Naive thymus-derived CD8-positive, alpha-beta T cell (primary cell): ENCODE measurements around the gene MID1. TPM values are rescaled to one million over a fixed set of nuclear protein-coding genes. Genes with fewer than 3 reads are reported as not detected.

Experiments
- ATAC-seq, 2 donors: fragments of 150-1000 bp; cut with Tn5 transposase in 1 of 2; sonication (Bioruptor Pico), chemical (Tn5 transposase) in 1 of 2; 1 replicate in 1 of 2; 2 replicates in 1 of 2; pipeline ENCODE4 v1.10.0; 2021; ENCODE audit warnings: mild to moderate bottlenecking in 2 of 2, moderate library complexity in 2 of 2
- POLR2A ChIA-PET: fragments of 350-600 bp; sonication (Branson Sonifier 250); formaldehyde crosslinking; loops from one replicate; lab custom pipeline; 2021; ENCODE audit warnings: antibody characterized with exemption; lab: Charles Lee
- DNase-seq, 10 donors: peaks; one replicate each; pipeline versions ENCODE4 v3.0.0 to v3.0.0-alpha.2; 2020 to 2022
- H3K27ac Mint-ChIP-seq, 10 donors: one replicate each; pipeline ENCODE4 v1.8.0; 2020 to 2022; ENCODE audit warnings: mild to moderate bottlenecking in 10 of 10, mixed read lengths in 10 of 10, moderate library complexity in 4 of 10, inconsistent platforms in 1 of 10
- H3K27me3 Mint-ChIP-seq, 5 donors: one replicate each; pipeline ENCODE4 v1.8.0; 2021 to 2022; ENCODE audit warnings: mixed read lengths in 5 of 5
- H3K36me3 Mint-ChIP-seq, 3 donors: one replicate each; pipeline ENCODE4 v1.8.0; 2020 to 2022; ENCODE audit warnings: mixed read lengths in 3 of 3, mild to moderate bottlenecking in 2 of 3, inconsistent platforms in 1 of 3
- H3K4me1 Mint-ChIP-seq, 4 donors: one replicate each; pipeline ENCODE4 v1.8.0; 2021 to 2022; ENCODE audit warnings: mixed read lengths in 4 of 4
- H3K4me3 Mint-ChIP-seq, 10 donors: one replicate each; pipeline ENCODE4 v1.8.0; 2020 to 2022; ENCODE audit warnings: mild to moderate bottlenecking in 10 of 10, mixed read lengths in 10 of 10, moderate library complexity in 6 of 10, inconsistent platforms in 1 of 10
- H3K9me3 Mint-ChIP-seq, 9 donors: one replicate each; pipeline ENCODE4 v1.8.0; 2020 to 2022; ENCODE audit warnings: mixed read lengths in 9 of 9, mild to moderate bottlenecking in 3 of 9, inconsistent platforms in 1 of 9, moderate library complexity in 1 of 9
- polyA plus RNA-seq, 3 donors: library from polyadenylated mRNA; unstranded; fragments of 300-500 nt; fragmentation: Illumina TruSeq; gene quantifications; one replicate each; pipeline ENCODE4 v1.2.3, GENCODE V29; 2021
- total RNA-seq, 8 experiments: library from RNA in 2 of 8; stranded (reverse) in 2 of 8; gene quantifications; one replicate each; pipeline ENCODE4 v1.2.3 and lab custom pipeline; 2021 to 2026

Gene MID1
- total and polyA plus RNA-seq, 5 experiments from 2014 or later, result 0.31 TPM; not detected in 4

- Mint-ChIP-seq H3K4me1 (no peaks in the 10 kb centered on the region), H3K36me3 (no peaks in the 10 kb centered on the region), H3K9me3 (peaks cover 0 to 11% (median 0%) of the 10 kb centered on the region in 9 donors), H3K4me3 (no peak overlapping the region), H3K27me3 (peaks cover 0 to 4% (median 0%) of the 10 kb centered on the region in 5 donors), H3K27ac (no peak overlapping the region)
- ATAC-seq, result no peak
- POLR2A ChIA-PET, result no interaction called here
- no peak for DNase-seq
These were observed 52.0 kb downstream of the MID1 start for GRCh38 chrX:10568428-10568827.

- Mint-ChIP-seq H3K27me3 (peaks cover 0 to 4% (median 0%) of the 10 kb centered on the region in 5 donors), H3K27ac (no peak overlapping the region), H3K4me1 (no peaks in the 10 kb centered on the region), H3K36me3 (no peaks in the 10 kb centered on the region), H3K4me3 (no peak overlapping the region), H3K9me3 (peaks cover 0 to 9% (median 0%) of the 10 kb centered on the region in 9 donors)
- POLR2A ChIA-PET, result no interaction called here
- ATAC-seq (no peak), DNase-seq (no peak)
These were observed 53.2 kb downstream of the MID1 start for GRCh38 chrX:10567136-10567535.

DNA sequence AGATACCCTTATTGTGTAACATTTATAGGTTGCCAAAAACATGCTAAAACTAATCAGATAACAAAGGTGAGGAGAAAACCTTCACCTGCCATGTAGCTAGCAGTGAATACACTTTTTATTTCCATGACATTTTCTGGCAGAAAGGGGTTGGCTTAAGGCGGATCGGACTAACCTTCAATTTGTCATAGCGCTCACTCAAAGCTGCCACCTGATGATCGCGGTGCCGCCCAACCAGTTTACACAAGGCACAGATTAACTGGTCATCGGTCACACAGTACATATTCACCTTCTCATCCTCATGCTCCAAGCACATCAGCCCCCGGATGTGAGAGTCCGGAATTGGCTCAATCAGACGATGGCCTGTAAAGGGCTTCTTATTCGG is 53.7 kb downstream of the MID1 start:
- POLR2A ChIA-PET, result no interaction called here
- peaks cover 0 to 9% (median 0%) of the 10 kb centered on the region in 9 donors for H3K9me3 Mint-ChIP-seq
- H3K4me3 Mint-ChIP-seq, result no peak overlapping the region
- no peaks in the 10 kb centered on the region for H3K4me1 Mint-ChIP-seq
- no peak for ATAC-seq
- no peak overlapping the region for H3K27ac Mint-ChIP-seq
- H3K27me3 Mint-ChIP-seq, result peaks cover 0 to 4% (median 0%) of the 10 kb centered on the region in 5 donors
- DNase-seq, result no peak
- no peaks in the 10 kb centered on the region for H3K36me3 Mint-ChIP-seq

DNA sequence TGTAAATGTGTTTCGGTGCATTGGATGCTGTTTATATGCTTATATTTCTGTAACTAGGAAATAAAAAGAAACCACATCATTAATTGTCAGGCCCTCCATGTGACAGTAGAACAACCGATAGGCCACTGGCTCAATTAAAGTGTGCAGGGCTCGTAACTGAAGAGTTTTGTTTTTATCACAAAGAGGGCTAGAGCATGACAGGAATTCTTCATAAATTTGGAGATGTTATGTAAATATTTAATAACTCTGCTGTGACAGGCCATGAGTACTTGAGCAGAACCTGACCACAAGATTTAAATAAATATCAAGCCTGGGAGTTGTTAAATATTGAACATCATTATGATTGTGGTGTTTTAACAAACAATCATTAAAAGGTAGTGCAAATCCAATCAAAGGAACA is 55.9 kb downstream of the MID1 start:
- no peak for ATAC-seq
- DNase-seq, result no peak
- Mint-ChIP-seq H3K9me3 (peaks cover 0 to 9% (median 0%) of the 10 kb centered on the region in 9 donors), H3K27ac (no peak overlapping the region), H3K4me1 (no peaks in the 10 kb centered on the region), H3K36me3 (no peaks in the 10 kb centered on the region), H3K4me3 (no peak overlapping the region), H3K27me3 (peaks cover 0 to 4% (median 0%) of the 10 kb centered on the region in 5 donors)
- POLR2A ChIA-PET, result no interaction called here

- Mint-ChIP-seq H3K27ac (no peak overlapping the region), H3K9me3 (peaks cover 0 to 10% (median 6%) of the 10 kb centered on the region in 9 donors), H3K4me3 (no peak overlapping the region), H3K27me3 (peaks cover 0 to 5% (median 0%) of the 10 kb centered on the region in 5 donors), H3K4me1 (no peaks in the 10 kb centered on the region), H3K36me3 (peaks cover 0 to 6% (median 0%) of the 10 kb centered on the region in 3 donors)
- no peak for ATAC-seq
- POLR2A ChIA-PET, result no interaction called here
- DNase-seq, result no peak
These were observed 63.2 kb downstream of the MID1 start for GRCh38 chrX:10557166-10557565.

DNA sequence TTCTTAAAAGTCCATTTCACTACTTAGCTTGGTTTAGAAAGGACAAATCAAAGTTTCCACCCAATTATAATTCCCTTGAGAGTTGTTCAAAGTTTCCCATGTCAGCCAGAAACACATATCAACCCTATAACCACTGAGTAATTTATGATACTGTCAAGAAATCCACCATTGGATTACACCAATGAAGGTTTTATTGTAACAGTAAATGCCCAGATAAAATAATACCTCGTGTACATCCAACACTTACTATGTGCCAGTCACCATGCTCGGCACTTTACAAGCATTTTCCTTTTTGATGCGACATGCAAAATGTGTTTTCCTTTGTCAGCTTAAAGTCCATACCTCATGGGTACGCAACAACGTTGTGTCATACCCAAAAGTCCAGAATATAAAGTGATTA is 64.0 kb downstream of the MID1 start:
- Mint-ChIP-seq H3K4me1 (no peaks in the 10 kb centered on the region), H3K4me3 (no peak overlapping the region), H3K27ac (no peak overlapping the region), H3K9me3 (peaks cover 0 to 12% (median 6%) of the 10 kb centered on the region in 9 donors), H3K27me3 (peaks cover 0 to 5% (median 0%) of the 10 kb centered on the region in 5 donors), H3K36me3 (peaks cover 0 to 8% (median 0%) of the 10 kb centered on the region in 3 donors)
- DNase-seq (no peak), ATAC-seq (no peak)
- POLR2A ChIA-PET, result no interaction called here

DNA sequence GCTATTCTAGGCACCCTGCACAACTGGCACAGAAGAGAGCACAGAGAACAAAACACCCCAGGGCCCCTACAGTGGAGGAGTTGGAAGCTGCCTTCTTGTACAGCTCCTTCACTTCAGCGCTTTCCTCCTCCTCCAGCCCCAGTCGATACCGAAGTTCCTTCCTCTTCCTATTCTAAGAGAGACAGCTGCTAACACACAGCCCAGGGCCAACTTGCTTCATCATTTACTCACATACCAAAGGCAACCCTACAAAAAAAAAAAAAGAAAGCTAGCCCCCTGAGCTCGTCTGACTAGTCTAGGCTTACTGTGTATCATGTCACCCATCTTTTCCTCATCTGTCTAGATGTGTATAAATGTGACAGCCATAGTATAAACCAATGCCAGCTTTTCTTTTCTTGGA is 64.5 kb downstream of the MID1 start:
- Mint-ChIP-seq H3K9me3 (peaks cover 0 to 14% (median 6%) of the 10 kb centered on the region in 9 donors), H3K36me3 (peaks cover 0 to 10% (median 0%) of the 10 kb centered on the region in 3 donors), H3K27ac (no peak overlapping the region), H3K4me3 (no peak overlapping the region), H3K27me3 (peaks cover 0 to 5% (median 0%) of the 10 kb centered on the region in 5 donors), H3K4me1 (no peaks in the 10 kb centered on the region)
- POLR2A ChIA-PET, result no interaction called here
- ATAC-seq (no peak), DNase-seq (no peak)

DNA sequence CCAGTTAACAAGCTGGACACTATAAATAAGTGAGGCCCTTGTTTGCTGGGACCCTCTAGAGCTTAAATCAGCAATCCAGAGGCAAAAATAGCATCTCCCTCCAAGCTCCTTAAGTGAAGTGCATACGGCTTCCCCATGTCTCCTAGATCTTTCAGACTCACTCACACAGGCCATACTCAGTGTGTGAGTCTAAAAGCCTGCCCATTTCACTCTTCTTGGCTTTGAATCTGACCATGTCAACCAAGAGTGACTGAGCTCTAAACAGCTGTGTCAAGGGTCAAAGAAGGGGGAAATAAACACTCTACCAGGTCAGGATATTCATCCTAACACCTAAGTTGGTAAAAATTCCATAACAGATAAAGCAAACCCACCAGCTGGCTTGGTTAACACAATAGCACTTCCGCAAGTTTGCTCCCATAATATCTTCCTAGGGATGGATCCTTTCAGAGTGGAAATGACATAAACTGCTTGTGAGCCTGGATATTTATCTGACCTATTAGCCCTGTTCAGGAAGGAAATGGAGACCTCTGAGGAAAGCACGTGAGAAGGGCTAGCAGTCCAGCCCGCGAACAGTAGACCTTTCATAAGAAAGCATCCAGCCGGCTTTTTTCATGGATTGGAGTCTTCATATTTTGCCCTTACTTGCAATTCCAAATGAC is 65.6 kb downstream of the MID1 start:
- peaks cover 0 to 14% (median 6%) of the 10 kb centered on the region in 9 donors for H3K9me3 Mint-ChIP-seq
- no peak for ATAC-seq
- POLR2A ChIA-PET, result no interaction called here
- peaks cover 0 to 5% (median 0%) of the 10 kb centered on the region in 5 donors for H3K27me3 Mint-ChIP-seq
- H3K4me1 Mint-ChIP-seq, result no peaks in the 10 kb centered on the region
- H3K27ac Mint-ChIP-seq, result no peak overlapping the region
- no peak overlapping the region for H3K4me3 Mint-ChIP-seq
- DNase-seq, result no peak
- peaks cover 0 to 10% (median 0%) of the 10 kb centered on the region in 3 donors for H3K36me3 Mint-ChIP-seq

- Mint-ChIP-seq H3K4me3 (no peak overlapping the region), H3K4me1 (no peaks in the 10 kb centered on the region), H3K27me3 (no peaks in the 10 kb centered on the region), H3K27ac (no peak overlapping the region), H3K36me3 (peaks cover 0 to 4% (median 0%) of the 10 kb centered on the region in 3 donors), H3K9me3 (peaks cover 0 to 8% (median 0%) of the 10 kb centered on the region in 9 donors)
- DNase-seq, result no peak
- POLR2A ChIA-PET, result no interaction called here
- no peak for ATAC-seq
These were observed 71.1 kb downstream of the MID1 start for GRCh38 chrX:10549280-10549679.

DNA sequence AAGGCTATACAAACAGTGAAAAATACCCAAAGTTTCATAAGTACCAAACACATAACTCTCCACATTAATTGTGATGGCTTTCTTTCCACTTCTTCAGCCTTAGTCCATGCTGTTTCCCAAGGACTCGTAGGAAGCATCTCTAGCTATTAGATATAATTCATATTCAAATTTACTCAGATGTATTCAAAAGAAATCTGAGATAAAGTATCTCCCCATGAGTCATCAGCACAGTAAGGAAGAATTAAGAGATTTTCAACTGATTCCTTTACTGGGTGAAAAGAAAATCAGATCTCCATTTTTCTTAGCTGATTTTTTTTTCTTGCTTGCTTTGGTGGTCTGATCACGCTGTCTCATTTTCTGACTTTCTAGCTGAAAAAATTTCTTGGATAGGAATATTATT is 71.7 kb downstream of the MID1 start:
- POLR2A ChIA-PET, result no interaction called here
- DNase-seq, result no peak
- no peak overlapping the region for H3K4me3 Mint-ChIP-seq
- no peak for ATAC-seq
- H3K27me3 Mint-ChIP-seq, result no peaks in the 10 kb centered on the region
- H3K4me1 Mint-ChIP-seq, result no peaks in the 10 kb centered on the region
- H3K27ac Mint-ChIP-seq, result no peak overlapping the region
- H3K9me3 Mint-ChIP-seq, result peaks cover 0 to 5% (median 0%) of the 10 kb centered on the region in 9 donors
- H3K36me3 Mint-ChIP-seq, result peaks cover 0 to 4% (median 0%) of the 10 kb centered on the region in 3 donors

GRCh38 chrX:10545882-10546281 is 74.5 kb downstream of the MID1 start:
- ATAC-seq (no peak), DNase-seq (no peak)
- Mint-ChIP-seq H3K9me3 (peaks cover 0 to 2% (median 0%) of the 10 kb centered on the region in 9 donors), H3K4me3 (no peak overlapping the region), H3K27ac (no peak overlapping the region), H3K27me3 (no peaks in the 10 kb centered on the region), H3K4me1 (no peaks in the 10 kb centered on the region), H3K36me3 (no peaks in the 10 kb centered on the region)
- POLR2A ChIA-PET, result no interaction called here

GRCh38 chrX:10542586-10542985 is 77.8 kb downstream of the MID1 start:
- POLR2A ChIA-PET, result no interaction called here
- peaks cover 0 to 3% (median 0%) of the 10 kb centered on the region in 9 donors for H3K9me3 Mint-ChIP-seq
- no peak overlapping the region for H3K4me3 Mint-ChIP-seq
- no peaks in the 10 kb centered on the region for H3K4me1 Mint-ChIP-seq
- DNase-seq (no peak), ATAC-seq (no peak)
- no peak overlapping the region for H3K27ac Mint-ChIP-seq
- no peaks in the 10 kb centered on the region for H3K27me3 Mint-ChIP-seq
- H3K36me3 Mint-ChIP-seq, result no peaks in the 10 kb centered on the region

- POLR2A ChIA-PET, result no interaction called here
- DNase-seq (no peak), ATAC-seq (no peak)
- H3K4me1 Mint-ChIP-seq, result no peaks in the 10 kb centered on the region
- no peak overlapping the region for H3K4me3 Mint-ChIP-seq
- H3K27ac Mint-ChIP-seq, result no peak overlapping the region
- no peaks in the 10 kb centered on the region for H3K36me3 Mint-ChIP-seq
- H3K9me3 Mint-ChIP-seq, result peaks cover 0 to 3% (median 0%) of the 10 kb centered on the region in 9 donors
- H3K27me3 Mint-ChIP-seq, result peaks cover 0 to 1% (median 0%) of the 10 kb centered on the region in 5 donors
These were observed 81.6 kb downstream of the MID1 start for GRCh38 chrX:10538831-10539230.

DNA sequence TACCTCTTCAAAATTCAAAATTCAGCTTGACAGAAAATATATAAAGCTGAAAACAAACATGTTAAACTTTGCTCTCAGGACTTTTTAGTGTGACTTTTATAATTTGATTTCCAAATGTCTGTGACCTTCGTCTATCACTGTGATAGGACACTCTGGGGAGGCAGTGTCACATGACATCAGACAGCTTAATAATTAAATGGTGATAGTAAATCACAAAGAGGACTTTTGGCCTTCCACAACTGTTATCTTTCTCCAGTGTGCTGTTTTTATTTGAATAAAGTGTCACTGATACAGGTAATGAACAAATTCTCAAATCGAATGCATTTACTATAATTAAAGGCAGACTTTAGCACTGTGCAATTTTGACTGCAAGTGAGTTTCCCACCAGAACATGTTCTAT is 83.1 kb downstream of the MID1 start:
- DNase-seq (no peak), ATAC-seq (no peak)
- Mint-ChIP-seq H3K36me3 (no peaks in the 10 kb centered on the region), H3K4me3 (no peak overlapping the region), H3K4me1 (no peaks in the 10 kb centered on the region), H3K9me3 (peaks cover 0 to 3% (median 0%) of the 10 kb centered on the region in 9 donors), H3K27me3 (peaks cover 0 to 1% (median 0%) of the 10 kb centered on the region in 5 donors), H3K27ac (no peak overlapping the region)
- POLR2A ChIA-PET, result no interaction called here
